ENCODE measurements around the gene ALG2.

DNA sequence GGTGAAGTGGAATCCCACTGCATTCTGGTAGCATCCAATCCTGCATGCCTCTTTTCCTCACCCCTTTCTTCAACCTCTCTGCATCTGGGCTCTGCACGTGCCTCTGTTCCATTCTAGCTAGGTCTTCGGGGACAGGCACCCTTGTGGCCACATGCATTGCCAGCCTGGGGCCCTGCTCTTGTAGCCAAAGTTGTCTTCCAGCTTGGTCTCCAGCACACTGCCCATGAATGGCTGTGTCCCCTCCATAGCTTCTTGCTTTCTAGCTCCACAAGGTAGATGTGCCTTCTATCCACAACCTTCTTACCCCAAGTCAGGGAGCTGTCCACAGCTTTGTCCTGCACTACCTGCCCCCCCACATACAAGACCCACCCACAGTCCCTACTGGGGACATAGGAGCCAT, 32.6 kb downstream of the ALG2 start:
- no peak for TF ChIP-seq RCOR1 (IDR thresholded peaks at IDR 0.05; ENCODE audit: insufficient replicate concordance, low read length)
- TF ChIP-seq MXI1 (IDR thresholded peaks at IDR 0.05; ENCODE audit: borderline replicate concordance, low read depth, low read length), result no peak
- TF ChIP-seq, protein P1, sequence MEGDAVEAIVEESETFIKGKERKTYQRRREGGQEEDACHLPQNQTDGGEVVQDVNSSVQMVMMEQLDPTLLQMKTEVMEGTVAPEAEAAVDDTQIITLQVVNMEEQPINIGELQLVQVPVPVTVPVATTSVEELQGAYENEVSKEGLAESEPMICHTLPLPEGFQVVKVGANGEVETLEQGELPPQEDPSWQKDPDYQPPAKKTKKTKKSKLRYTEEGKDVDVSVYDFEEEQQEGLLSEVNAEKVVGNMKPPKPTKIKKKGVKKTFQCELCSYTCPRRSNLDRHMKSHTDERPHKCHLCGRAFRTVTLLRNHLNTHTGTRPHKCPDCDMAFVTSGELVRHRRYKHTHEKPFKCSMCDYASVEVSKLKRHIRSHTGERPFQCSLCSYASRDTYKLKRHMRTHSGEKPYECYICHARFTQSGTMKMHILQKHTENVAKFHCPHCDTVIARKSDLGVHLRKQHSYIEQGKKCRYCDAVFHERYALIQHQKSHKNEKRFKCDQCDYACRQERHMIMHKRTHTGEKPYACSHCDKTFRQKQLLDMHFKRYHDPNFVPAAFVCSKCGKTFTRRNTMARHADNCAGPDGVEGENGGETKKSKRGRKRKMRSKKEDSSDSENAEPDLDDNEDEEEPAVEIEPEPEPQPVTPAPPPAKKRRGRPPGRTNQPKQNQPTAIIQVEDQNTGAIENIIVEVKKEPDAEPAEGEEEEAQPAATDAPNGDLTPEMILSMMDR (conservative IDR thresholded peaks at IDR 0.05; ENCODE audit: low read depth, low read length), result no peak
- TF ChIP-seq CEBPB (IDR thresholded peaks at IDR 0.05; ENCODE audit: low read depth, low read length), result no peak
- no peak for TF ChIP-seq RAD21 (IDR thresholded peaks at IDR 0.05; ENCODE audit: low read length)
- TF ChIP-seq, protein P2, sequence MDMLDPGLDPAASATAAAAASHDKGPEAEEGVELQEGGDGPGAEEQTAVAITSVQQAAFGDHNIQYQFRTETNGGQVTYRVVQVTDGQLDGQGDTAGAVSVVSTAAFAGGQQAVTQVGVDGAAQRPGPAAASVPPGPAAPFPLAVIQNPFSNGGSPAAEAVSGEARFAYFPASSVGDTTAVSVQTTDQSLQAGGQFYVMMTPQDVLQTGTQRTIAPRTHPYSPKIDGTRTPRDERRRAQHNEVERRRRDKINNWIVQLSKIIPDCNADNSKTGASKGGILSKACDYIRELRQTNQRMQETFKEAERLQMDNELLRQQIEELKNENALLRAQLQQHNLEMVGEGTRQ (IDR thresholded peaks at IDR 0.05; ENCODE audit: low read depth, low read length), result no peak
- no peak for TF ChIP-seq POLR2A (IDR thresholded peaks at IDR 0.05; ENCODE audit: low read depth, low read length)
- TF ChIP-seq FOS (IDR thresholded peaks at IDR 0.05; ENCODE audit: low read depth, low read length), result no peak
- TF ChIP-seq, protein P3, sequence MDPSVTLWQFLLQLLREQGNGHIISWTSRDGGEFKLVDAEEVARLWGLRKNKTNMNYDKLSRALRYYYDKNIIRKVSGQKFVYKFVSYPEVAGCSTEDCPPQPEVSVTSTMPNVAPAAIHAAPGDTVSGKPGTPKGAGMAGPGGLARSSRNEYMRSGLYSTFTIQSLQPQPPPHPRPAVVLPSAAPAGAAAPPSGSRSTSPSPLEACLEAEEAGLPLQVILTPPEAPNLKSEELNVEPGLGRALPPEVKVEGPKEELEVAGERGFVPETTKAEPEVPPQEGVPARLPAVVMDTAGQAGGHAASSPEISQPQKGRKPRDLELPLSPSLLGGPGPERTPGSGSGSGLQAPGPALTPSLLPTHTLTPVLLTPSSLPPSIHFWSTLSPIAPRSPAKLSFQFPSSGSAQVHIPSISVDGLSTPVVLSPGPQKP (IDR thresholded peaks at IDR 0.05; ENCODE audit: borderline replicate concordance, low read depth, low read length), result no peak
- TF ChIP-seq SMC3 (IDR thresholded peaks at IDR 0.05; ENCODE audit: low read depth, low read length), result no peak
